ENCODE measurements around the gene PTPRF. TPM values are rescaled to one million over a fixed set of nuclear protein-coding genes. Genes with fewer than 3 reads are reported as not detected.

PTPRF gene
- polyA plus RNA-seq, 4 donors, result 194 to 244 (median 205) TPM

DNA sequence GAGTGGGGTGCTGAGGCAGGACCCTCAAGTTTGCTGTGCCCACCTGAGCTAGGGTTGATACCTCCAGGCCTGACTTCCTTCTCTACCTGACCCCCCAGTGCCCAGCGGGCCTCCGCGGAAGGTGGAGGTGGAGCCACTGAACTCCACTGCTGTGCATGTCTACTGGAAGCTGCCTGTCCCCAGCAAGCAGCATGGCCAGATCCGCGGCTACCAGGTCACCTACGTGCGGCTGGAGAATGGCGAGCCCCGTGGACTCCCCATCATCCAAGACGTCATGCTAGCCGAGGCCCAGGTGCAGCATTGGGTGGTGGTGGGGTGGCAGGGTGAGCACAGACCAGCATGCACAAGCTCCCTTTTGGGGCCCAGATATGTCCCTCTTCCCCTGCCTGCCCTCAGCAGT, 67.9 kb downstream of the PTPRF start:
- DNase-seq (ENCODE audit: low read depth in 4 of 4, low spot score in 2 of 4), result no peak

DNA sequence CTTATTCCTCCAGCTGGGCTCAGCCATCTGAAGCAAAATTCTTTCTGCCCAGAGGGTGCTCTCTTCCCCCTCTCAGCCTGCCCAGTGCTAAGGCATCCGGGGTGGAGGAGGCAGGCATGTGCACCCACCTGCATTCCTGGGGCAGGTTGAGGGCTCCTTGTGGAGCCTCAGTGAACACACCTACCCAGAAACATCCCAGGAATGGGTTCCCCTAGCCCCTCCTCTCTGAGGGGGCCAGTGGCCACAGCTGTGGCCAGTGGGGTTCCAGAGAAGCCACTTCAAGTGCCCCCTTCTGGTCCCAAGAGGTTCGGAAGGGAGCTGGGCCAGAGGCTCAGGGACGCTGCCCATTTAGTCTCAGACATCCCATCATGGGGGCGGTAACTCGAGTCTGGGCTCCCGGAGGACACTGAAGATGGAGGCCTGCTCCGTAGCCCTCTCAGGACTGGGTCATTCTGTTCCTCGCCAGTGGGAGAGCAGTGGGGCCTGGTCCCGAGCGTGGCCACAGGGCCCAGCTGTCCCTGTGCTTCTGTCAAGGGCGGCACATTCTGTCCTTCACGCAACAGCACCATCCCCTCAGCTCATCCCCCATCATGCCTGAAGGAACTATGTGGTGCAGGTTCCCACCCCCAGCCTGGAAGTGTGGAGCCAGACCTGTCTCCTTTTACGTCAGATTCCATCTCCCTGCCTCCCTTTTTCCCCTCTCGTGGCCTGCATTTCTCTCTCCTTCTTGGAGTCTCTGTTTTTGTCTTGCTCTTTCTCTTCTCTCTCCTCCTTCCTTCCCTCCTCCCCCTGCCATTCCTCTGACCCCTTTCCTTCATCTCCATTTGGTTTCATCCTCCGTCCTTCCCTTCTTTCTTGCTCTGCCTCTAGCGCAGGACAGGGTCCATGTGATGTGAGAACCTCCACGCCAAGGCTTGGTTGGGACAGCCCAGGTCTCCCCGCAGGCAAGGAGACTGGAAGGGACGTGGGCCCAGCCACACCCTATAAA, 69.6 kb downstream of the PTPRF start:
- no peak for DNase-seq (ENCODE audit: low read depth in 4 of 4, low spot score in 2 of 4)

DNA sequence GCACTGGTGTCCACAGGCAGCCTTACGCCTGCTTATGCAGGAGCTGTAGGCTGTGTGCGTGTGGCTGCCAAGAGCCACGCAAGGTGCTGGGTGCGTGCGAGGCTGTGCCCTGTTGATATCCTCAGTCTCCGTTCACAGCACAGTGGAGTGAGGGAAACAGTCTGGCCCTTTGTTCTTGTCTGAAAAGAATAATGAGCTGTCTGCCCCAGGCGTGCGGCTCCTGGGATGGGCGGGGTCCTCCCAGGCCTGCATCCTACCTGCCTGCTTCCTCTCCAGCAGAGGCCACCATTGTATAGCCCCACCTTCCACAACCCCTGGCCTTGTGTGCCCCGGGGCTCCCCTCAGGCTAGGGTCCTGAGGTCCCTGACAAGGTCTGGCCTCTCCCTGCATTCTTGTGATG, 72.3 kb downstream of the PTPRF start:
- no peak for DNase-seq (ENCODE audit: low read depth in 4 of 4, low spot score in 2 of 4)

DNA sequence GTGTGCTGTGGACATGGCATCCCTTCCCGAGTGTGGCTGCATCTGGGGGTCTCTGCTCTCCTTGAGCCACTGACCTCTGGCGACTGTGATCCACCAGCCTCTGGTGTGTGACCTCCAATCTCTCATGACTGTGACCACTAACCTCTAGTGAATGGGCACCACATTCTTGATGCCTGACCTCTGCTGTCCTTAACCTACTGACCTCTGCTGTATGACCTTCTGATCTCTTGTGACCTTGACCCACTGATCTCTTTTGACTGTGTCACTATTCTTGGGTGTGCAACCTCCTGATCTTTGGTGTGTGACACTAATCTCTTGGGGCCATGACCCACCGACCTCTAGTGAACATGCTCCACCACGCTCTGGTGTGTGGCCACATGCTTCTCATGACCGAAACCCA, 73.5 kb downstream of the PTPRF start:
- no peak for DNase-seq (ENCODE audit: low read depth in 4 of 4, low spot score in 2 of 4)

DNA sequence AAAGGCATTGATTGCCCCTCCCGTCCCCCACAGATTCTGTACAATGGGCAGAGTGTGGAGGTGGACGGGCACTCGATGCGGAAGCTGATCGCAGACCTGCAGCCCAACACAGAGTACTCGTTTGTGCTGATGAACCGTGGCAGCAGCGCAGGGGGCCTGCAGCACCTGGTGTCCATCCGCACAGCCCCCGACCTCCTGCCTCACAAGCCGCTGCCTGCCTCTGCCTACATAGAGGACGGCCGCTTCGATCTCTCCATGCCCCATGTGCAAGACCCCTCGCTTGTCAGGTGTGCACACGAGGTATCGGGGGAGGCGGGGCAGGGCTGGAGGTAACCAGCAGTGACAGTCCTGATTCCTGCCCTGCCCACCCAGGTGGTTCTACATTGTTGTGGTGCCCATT, 74.5 kb downstream of the PTPRF start:
- no peak for DNase-seq (ENCODE audit: low read depth in 4 of 4, low spot score in 2 of 4)

DNA sequence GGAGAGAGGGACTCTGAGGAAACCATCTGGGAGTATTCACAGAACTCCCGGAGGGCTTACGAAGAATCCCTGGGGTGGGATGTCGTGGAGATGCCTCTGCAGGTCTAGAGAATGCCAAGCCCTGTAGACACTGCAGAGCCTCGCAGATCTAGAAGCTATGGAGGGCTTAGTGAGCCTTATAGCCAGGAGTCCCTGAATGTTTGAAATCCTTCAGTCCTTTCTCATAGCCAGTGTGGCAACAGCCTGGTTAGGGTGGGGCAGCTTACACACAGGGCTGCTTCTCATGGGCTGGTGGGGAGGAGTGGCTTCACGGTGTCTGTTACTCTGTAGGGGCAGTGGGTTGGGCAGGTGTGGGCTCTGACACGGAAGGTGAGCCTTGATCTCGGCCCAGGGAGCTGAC, 75.1 kb downstream of the PTPRF start:
- no peak for DNase-seq (ENCODE audit: low read depth in 4 of 4, low spot score in 2 of 4)

DNA sequence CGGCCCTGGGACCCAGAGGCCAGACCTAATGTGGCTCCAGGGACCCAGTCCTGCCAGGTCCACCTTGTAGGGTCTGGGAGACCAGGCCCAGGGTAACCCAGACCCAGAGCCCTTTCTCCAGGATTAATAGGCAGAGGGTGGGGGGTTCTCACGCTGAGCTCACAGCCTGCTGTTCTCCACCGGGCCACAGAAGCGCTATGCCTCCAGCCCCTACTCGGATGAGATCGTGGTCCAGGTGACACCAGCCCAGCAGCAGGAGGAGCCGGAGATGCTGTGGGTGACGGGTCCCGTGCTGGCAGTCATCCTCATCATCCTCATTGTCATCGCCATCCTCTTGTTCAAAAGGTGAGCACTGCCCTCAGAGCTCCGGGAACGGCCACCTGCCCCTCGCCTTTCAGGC, 75.9 kb downstream of the PTPRF start:
- no peak for DNase-seq (ENCODE audit: low read depth in 4 of 4, low spot score in 2 of 4)

DNA sequence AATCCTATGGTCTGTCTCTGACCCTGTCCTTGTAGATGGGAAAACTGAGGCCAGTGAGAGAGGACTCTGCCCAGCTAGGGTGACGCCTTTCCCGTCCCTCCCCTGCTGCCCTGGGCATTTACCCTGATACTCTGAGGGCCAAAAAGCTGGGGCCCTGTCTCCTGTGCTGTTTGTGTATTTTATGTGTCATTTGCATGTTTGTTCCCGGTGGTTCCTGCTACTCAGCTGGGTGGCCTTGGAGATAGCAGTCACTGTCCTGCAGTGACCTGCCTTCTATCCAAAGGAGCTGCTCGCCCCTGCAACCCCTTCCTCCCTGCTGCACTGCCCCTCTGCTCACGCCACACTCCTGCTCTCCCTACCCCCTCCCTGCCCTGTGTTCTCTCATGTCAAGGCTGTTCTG, 78.1 kb downstream of the PTPRF start:
- DNase-seq (ENCODE audit: low read depth in 4 of 4, low spot score in 2 of 4), result no peak

DNA sequence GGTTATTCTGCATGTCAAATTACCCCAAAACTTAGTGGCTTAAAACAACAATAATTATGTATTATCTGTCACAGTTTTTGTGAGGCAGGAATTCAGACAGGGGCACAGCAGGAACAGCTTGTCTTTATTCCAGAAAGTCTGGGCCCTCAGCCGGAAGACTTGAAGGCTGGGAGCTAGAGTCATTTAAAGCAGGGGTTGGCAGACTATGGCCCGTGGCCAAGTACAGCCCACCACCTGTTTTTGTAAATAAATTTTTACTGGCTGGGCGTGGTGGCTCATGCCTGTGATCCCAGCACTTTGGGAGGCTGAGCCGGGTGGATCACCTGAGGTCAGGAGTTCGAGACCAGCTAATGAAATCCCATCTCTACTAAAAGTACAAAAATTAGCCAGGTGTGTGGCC, 79.7 kb downstream of the PTPRF start:
- no peak for DNase-seq (ENCODE audit: low read depth in 4 of 4, low spot score in 2 of 4)

DNA sequence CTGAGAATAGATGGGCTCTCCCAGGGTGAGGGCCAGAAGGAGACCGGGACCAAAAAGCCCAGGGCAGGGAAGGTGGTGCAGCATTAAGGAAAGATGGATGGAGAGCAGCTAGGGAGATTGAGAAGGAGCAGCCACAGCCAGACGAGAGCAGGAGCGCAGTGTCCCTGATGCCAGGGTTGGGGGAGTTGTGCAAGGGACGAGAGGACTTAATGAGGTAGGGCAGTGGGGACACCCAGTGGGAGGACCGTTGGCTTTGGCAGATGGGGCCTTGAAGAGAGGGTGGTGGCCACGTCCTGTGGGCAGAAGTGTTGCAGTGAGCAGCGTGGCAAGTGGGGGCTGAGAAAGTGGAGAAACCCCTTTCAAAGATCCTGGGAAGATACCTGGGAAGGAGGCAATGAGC, 81.3 kb downstream of the PTPRF start:
- no peak for DNase-seq (ENCODE audit: low read depth in 4 of 4, low spot score in 2 of 4)

DNA sequence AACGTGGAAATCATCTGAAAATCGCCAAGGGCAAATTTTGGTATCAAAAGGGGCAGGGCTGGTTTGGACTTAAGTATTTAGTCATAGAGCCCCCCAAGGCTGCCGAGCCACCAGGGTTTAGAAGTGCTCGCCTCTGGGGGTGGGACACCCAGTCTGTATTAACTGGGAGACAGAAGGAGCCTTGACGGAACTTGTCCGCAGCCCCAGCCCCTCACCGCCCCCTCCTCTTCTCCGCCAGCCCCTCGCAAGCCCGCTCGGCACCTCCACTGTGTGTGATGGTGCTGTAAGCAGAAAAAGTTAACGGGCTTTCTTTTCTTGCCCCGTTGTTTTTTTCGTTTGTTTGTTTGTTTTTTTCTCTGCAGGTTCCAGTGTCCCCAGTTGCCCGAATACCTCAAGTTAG, 81.7 kb downstream of the PTPRF start:
- no peak for DNase-seq (ENCODE audit: low read depth in 4 of 4, low spot score in 2 of 4)

DNA sequence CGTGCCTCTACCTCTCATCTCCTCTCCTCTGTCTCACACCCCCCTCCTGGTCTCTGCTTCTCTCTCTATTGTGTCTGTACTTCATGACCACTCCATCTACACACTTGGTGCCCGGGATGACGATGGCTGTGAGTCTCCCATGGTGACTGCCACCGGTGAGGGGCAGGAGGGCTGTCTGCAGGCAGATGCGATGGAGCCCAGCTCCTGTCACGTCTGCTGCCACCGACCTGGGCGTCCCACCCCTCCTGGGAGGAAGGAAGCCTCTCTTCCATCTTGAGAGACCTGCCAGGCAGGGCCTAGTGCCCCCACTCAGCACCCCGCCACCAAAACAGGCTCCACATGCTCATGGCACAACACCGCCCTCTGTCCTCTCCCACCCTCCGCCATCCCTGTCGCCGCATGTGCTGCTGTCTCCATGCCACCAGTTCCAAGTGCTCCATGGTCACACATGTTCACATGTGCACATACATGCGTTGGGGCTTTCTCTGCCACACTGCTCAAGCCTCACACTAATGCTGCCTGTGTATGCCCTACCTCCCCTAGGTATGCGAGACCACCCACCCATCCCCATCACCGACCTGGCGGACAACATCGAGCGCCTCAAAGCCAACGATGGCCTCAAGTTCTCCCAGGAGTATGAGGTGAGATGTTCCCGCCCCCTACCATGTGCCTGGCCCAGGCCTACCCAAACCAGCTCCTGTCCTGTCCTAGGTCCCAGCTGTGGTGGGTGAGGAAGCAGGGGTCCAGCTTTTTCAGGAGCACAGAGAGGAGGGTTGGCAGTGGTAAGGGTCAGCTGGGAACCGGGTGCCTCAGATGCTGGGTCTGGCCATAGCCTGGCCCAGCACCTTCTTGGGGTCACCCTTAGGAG, 82.6 kb downstream of the PTPRF start:
- DNase-seq (ENCODE audit: low read depth in 4 of 4, low spot score in 2 of 4), result no peak

DNA sequence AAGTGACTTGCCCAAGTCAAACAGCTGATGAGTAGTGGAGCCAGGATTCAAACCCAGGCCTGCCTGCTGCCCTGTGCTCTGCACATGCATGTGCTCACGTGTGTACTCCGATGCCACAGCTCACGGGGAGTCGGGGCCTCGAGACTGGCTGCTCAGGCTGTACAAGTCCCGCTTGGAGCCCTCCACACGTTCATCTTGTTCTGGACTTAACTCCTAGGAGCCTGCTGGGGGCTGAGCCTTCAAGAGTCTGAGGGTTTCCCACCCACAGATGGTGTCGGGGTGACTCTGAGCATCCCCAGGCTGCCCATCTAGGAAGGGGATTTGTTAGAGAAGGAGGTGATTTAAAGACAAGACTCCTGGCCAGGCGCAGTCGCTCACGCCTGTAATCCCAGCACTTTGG, 83.5 kb downstream of the PTPRF start:
- no peak for DNase-seq (ENCODE audit: low read depth in 4 of 4, low spot score in 2 of 4)

DNA sequence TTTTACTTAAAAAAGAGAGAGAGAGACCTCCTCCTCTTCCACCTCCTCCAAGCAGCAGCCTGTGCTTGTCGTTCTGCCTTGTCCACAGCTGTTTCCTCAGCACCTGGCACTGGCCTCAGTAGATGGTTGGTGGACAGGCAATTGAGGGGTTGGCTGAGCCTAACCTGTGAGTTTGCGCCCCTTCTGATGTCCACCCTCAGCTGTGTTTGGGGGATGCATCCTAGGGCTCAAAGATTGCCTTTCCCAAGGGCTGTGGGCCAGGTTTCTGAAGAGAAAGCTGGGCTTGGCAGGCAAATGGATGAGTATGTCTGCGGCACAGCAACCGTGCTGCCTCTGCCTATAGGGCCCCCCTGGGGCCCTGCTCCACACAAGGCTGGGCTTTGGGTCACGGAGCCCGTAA, 84.2 kb downstream of the PTPRF start:
- no peak for DNase-seq (ENCODE audit: low read depth in 4 of 4, low spot score in 2 of 4)

DNA sequence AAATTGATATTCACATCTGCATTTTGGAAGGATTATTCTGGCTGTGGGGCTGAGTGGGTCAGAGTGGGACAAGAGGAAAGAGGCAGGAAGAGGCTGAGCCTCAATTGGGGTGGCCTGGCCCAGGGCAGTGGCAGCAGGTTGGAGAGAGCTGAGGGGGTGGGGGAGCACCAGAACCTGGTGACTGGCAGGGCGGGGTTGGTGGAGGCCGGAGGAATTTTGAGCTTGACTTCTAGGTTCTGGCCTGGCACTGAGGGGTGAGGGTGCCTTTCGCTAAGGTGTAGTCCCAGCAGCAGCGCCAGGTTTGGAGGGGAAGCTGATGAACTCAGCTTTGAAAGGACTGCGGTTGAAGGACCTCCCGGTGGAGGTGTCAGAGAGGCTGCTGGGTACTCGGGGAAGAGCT, 85.7 kb downstream of the PTPRF start:
- no peak for DNase-seq (ENCODE audit: low read depth in 4 of 4, low spot score in 2 of 4)

DNA sequence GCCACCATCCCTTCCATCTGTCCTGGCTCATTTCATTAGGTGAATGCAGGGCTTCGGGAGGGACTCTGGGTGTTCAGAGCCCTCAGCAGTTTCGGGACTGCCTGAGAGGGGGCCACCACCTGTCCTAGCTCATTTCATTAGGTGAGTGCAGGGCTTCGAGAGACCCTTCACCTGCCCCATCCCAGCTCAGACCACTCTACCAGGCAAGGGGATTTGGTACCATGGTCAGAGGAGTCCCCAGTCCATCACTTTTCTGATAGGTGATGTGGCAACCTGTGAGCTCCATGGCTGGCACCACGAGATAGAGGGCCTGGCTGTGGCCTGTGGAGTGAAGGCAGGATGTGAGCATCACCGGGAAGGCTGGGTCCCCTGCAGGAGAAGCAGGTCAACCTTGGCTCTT, 86.3 kb downstream of the PTPRF start:
- DNase-seq (ENCODE audit: low read depth in 4 of 4, low spot score in 2 of 4), result no peak

DNA sequence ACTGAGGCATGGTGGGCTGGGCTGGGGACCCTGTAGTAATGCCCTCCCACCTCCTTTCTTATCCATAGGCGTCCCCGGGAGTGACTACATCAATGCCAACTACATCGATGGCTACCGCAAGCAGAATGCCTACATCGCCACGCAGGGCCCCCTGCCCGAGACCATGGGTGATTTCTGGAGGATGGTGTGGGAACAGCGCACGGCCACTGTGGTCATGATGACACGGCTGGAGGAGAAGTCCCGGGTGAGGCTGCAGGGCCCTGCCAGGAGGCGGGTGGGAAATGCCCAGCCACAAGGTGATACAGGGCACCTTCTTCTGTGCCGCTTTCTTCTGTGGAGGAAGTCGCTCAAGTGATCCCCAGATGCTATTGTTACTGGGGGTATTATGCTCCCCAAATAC, 87.0 kb downstream of the PTPRF start:
- DNase-seq (ENCODE audit: low read depth in 4 of 4, low spot score in 2 of 4), result no peak

DNA sequence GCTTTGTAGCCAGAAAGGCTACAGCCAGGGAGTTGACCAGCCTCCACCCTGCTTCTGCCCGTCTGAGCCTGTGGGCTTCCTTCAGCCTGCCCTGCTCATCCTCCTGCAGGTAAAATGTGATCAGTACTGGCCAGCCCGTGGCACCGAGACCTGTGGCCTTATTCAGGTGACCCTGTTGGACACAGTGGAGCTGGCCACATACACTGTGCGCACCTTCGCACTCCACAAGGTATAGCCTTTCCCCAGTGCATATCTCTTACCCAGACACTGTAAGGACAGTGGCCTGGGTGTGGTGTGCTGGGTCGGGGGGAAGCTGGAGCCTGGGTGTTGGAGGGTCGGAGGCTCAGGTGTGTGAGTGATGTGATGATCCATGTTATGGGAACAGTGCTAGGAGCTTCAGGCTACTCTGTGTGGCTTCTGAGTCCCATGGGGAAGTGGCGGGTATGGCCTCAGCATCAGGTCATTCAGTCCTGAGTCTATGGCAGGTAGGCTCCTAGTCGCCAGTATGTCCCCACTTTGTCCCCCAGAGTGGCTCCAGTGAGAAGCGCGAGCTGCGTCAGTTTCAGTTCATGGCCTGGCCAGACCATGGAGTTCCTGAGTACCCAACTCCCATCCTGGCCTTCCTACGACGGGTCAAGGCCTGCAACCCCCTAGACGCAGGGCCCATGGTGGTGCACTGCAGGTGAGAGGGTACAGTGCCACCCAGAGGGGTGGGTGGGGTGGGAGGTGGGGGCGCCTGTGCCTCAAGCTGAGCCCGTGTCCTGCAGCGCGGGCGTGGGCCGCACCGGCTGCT, 88.0 kb downstream of the PTPRF start:
- DNase-seq (ENCODE audit: low read depth in 4 of 4, low spot score in 2 of 4), result no peak

DNA sequence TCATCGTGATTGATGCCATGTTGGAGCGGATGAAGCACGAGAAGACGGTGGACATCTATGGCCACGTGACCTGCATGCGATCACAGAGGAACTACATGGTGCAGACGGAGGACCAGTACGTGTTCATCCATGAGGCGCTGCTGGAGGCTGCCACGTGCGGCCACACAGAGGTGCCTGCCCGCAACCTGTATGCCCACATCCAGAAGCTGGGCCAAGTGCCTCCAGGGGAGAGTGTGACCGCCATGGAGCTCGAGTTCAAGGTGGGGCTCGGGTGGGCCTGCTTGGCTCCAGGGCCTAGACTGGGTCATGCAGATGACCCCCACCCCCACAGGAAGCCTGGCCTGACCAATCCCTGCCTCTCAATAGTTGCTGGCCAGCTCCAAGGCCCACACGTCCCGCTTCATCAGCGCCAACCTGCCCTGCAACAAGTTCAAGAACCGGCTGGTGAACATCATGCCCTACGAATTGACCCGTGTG, 88.7 kb downstream of the PTPRF start:
- DNase-seq (ENCODE audit: low read depth in 4 of 4, low spot score in 2 of 4), result no peak

DNA sequence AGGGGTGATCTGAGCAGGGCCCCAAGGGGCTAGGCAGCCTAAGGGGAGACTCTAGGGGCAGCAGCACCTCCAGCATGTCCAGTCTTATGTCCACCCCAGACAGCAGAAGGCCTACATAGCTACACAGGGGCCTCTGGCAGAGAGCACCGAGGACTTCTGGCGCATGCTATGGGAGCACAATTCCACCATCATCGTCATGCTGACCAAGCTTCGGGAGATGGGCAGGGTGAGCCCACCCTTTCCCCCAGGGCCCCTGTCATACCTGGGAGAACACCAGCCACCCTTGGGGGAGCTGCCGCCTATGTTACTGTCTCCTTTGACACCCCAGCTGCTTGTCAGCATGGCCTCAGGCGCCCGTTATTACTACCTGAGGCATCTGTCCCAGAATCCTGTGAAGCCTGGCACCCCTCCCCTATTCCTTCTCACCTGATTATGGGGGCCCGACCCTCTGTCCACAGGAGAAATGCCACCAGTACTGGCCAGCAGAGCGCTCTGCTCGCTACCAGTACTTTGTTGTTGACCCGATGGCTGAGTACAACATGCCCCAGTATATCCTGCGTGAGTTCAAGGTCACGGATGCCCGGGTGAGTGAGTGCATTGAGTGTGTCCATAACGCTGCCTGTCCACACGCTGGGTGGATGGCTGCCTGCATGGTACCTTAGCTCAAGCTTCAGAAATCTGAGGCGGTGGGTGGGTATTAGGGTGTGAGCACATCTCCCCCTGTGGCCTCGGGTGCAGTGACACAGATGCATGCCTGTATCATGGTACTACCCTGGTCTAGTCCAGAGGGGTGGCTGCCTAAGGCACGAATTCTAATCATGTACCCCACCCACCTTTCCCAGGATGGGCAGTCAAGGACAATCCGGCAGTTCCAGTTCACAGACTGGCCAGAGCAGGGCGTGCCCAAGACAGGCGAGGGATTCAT, 89.6 kb downstream of the PTPRF start:
- no peak for DNase-seq (ENCODE audit: low read depth in 4 of 4, low spot score in 2 of 4)
